Esophagus squamous epithelium (tissue), 5 donors: ENCODE results near the gene MFN2. TPM values are rescaled to one million over a fixed set of nuclear protein-coding genes. Genes with fewer than 3 reads are reported as not detected.

ENCODE experiments used
- DNase-seq: peaks from one replicate; lab custom pipeline; 2025; lab: John Stamatoyannopoulos, UW
- H3K27ac ChIP-seq, 4 donors: fragments of 200-600 bp; sonication (generic); one replicate each; pipeline ENCODE4 v1.5.1; 2016 to 2019; ENCODE audit warnings: mild to moderate bottlenecking in 1 of 4
- H3K27me3 ChIP-seq, 4 donors: fragments of 200-600 bp; sonication (generic); 1 replicate in 3 of 4; 2 replicates in 1 of 4; pipeline versions ENCODE4 v1.5.1 to v1.6.0; 2017 to 2021; ENCODE audit warnings: antibody characterized with exemption in 1 of 4
- H3K36me3 ChIP-seq, 3 donors: fragments of 200-600 bp; sonication (generic); one replicate each; pipeline ENCODE4 v1.5.1; 2016 to 2019
- H3K4me1 ChIP-seq, 3 donors: fragments of 200-600 bp; sonication (generic); one replicate each; pipeline ENCODE4 v1.5.1; 2017 to 2019
- H3K4me3 ChIP-seq, 4 donors: fragments of 200-600 bp; sonication (generic); 1 replicate in 3 of 4; 2 replicates in 1 of 4; pipeline ENCODE4 v1.5.1; 2016 to 2019; ENCODE audit warnings: mild to moderate bottlenecking in 2 of 4, moderate library complexity in 1 of 4
- H3K9me3 ChIP-seq, 3 donors: fragments of 200-600 bp; sonication (generic); one replicate each; pipeline ENCODE4 v1.5.1; 2016 to 2019
- POLR2A ChIP-seq, 4 donors: fragments of 450-650 bp; IDR thresholded peaks; one replicate each; pipeline ENCODE4 v1.6.1; 2017; ENCODE audit warnings: antibody characterized with exemption in 4 of 4, mild to moderate bottlenecking in 4 of 4, moderate library complexity in 3 of 4
- WGBS, 2 donors: methylation state at CpG; one replicate each; pipeline ENCODE4 v1.1.5; 2018; 5-methylcytosine and 5-hydroxymethylcytosine counted together
- intact Hi-C: fragments of 100-400 bp; cut with DNase I; formaldehyde crosslinking; loops from one replicate; pipeline ENCODE4 v1.15.0; 2022
- total RNA-seq, 4 donors: library from RNA; depleted of rRNA; stranded (reverse); fragments of >200 nt; gene quantifications; one replicate each; pipeline ENCODE4 v1.1.0, GENCODE V29; 2016
- TF ChIP-seq, protein P1 (sequence below), 6 experiments: fragments of 450-650 bp in 4 of 6; fragments of 200-600 bp in 2 of 6; sonication (generic) in 2 of 6; IDR thresholded peaks; one replicate each; pipeline ENCODE4 v1.5.1; 2016 to 2019; ENCODE audit warnings: antibody characterized with exemption in 6 of 6, mild to moderate bottlenecking in 4 of 6, moderate library complexity in 4 of 6
- donor health status: DM: yes; HTN: yes; CAD: no.

MFN2 gene
- total RNA-seq, 4 donors from 2014 or later, result 64.4 to 96.9 (median 78.7) TPM

- peaks cover 0 to 17% (median 0%) of the 10 kb centered on the region in 4 donors for H3K27me3 ChIP-seq
- no peak for TF ChIP-seq POLR2A (IDR thresholded peaks at IDR 0.05)
- TF ChIP-seq, protein P1, sequence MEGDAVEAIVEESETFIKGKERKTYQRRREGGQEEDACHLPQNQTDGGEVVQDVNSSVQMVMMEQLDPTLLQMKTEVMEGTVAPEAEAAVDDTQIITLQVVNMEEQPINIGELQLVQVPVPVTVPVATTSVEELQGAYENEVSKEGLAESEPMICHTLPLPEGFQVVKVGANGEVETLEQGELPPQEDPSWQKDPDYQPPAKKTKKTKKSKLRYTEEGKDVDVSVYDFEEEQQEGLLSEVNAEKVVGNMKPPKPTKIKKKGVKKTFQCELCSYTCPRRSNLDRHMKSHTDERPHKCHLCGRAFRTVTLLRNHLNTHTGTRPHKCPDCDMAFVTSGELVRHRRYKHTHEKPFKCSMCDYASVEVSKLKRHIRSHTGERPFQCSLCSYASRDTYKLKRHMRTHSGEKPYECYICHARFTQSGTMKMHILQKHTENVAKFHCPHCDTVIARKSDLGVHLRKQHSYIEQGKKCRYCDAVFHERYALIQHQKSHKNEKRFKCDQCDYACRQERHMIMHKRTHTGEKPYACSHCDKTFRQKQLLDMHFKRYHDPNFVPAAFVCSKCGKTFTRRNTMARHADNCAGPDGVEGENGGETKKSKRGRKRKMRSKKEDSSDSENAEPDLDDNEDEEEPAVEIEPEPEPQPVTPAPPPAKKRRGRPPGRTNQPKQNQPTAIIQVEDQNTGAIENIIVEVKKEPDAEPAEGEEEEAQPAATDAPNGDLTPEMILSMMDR (IDR thresholded peaks at IDR 0.05), result no peak
- no peaks in the 10 kb centered on the region for H3K4me1 ChIP-seq
- no peak overlapping the region for H3K27ac ChIP-seq
- no peaks in the 10 kb centered on the region for H3K9me3 ChIP-seq
- no peak for DNase-seq
- peaks cover 0 to 26% (median 0%) of the 10 kb centered on the region in 3 donors for H3K36me3 ChIP-seq
- WGBS, 2 donors, result 66 to 81% methylated on average over 7 of the region's 7 CpGs
- intact Hi-C loops, result no loop called here
- H3K4me3 ChIP-seq, result no peak overlapping the region
Observed at GRCh38 chr1:12034381-12034801, 54.1 kb downstream of the MFN2 start.

DNA sequence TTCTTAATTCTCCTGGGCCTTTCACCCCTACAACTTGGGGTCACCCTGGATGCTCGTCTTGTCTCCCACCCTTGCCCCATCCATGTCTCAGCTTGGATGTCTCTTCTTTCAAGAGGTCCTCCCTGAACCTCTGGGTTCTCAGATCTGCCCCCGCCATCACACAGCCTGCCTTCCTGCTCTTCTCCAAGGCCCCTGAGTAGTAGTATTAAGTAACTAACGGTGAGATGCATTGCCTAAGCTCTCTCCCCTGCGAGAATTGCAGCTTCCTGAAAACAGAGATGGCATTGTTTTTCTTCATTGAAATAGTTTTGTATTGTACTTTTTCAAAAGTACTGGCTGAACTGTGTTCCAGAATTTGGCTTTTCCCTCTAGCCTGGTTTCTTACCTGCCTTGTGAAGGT is 55.1 kb downstream of the MFN2 start:
- Histone ChIP-seq H3K4me1 (peaks cover 0 to 1% (median 0%) of the 10 kb centered on the region in 3 donors), H3K27me3 (peaks cover 0 to 23% (median 0%) of the 10 kb centered on the region in 4 donors), H3K9me3 (no peaks in the 10 kb centered on the region), H3K4me3 (no peak overlapping the region), H3K36me3 (peaks cover 0 to 17% (median 0%) of the 10 kb centered on the region in 3 donors), H3K27ac (no peak overlapping the region)
- 55 to 72% methylated on average over 4 of the region's 4 CpGs for WGBS, 2 donors
- intact Hi-C loops, result no loop called here
- DNase-seq, result no peak
- TF ChIP-seq, protein P1 (IDR thresholded peaks at IDR 0.05), result no peak

- Histone ChIP-seq H3K9me3 (no peaks in the 10 kb centered on the region), H3K4me1 (peaks cover 0 to 11% (median 0%) of the 10 kb centered on the region in 3 donors), H3K27me3 (peaks cover 0 to 23% (median 0%) of the 10 kb centered on the region in 4 donors), H3K27ac (no peak overlapping the region), H3K36me3 (no peaks in the 10 kb centered on the region), H3K4me3 (no peak overlapping the region)
- intact Hi-C loops, result no loop called here
- WGBS, 2 donors, result 68 to 81% methylated on average over 10 to 11 of the region's 18 CpGs
- no peak for TF ChIP-seq POLR2A (IDR thresholded peaks at IDR 0.05)
- TF ChIP-seq, protein P1 (IDR thresholded peaks at IDR 0.05), result no peak
- no peak for DNase-seq
Observed at GRCh38 chr1:12037486-12038355, 57.5 kb downstream of the MFN2 start.

DNA sequence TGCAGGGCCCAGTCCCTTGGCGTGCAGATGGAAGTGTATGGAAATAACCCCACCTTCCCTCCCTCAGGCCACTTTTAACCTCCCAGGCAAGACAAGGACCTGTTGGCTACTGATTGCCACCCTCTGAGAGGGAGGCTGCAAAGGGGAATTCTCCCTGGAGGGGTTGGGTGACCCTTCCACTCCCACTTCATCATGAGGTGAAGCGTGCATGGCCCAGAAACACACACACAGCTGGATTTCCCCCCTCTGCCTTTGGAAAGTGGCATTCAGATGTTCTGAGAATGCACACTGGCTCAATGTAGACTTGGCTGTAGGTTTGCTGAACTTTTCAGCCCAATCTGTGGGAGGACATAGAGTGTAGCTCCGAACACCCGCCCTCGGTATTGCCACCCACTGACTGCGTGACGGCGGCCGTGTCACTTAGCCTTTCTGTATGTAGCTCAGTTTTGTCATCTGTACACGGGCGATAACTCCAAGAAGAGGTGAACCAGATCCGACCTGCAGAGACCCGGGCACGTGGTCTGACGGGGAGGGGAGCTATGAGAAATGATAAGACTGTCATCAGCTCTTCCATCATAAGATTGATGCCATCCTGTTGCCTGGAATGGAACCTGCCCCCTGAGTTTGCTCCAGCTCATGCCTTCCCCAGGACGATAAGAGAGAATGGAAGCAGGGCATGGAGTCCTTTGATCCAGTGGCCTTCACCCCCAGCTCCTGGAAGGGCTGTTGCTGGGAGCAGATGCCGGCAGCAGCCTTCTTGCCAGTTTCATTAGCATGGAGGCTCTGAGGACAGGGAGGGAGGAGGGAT is 58.3 kb downstream of the MFN2 start:
- 73 to 83% methylated on average over 2 to 14 of the region's 17 CpGs for WGBS, 2 donors
- H3K4me3 ChIP-seq, result no peak overlapping the region
- DNase-seq, result no peak
- H3K27me3 ChIP-seq, result peaks cover 0 to 23% (median 0%) of the 10 kb centered on the region in 4 donors
- peaks cover 0 to 11% (median 0%) of the 10 kb centered on the region in 3 donors for H3K4me1 ChIP-seq
- no peaks in the 10 kb centered on the region for H3K36me3 ChIP-seq
- no peak for TF ChIP-seq POLR2A (IDR thresholded peaks at IDR 0.05)
- TF ChIP-seq, protein P1 (IDR thresholded peaks at IDR 0.05), result no peak
- intact Hi-C loops, result no loop called here
- no peaks in the 10 kb centered on the region for H3K9me3 ChIP-seq
- H3K27ac ChIP-seq, result no peak overlapping the region
